Neuronal stem cell (in vitro differentiated cells): Measurements from ENCODE around the gene IFT25.
"Not testable (repeated sequence)": the region's sequence is repeated elsewhere in the genome, so short reads cannot be mapped to it uniquely, and the experiment has no call there.

ENCODE experiments used
- DNase-seq: peaks from one replicate; pipeline ENCODE4 v3.0.0-alpha.2; 2013; ENCODE audit warnings: low spot score
- H2AFZ ChIP-seq: one replicate; pipeline ENCODE4 v1.6.1; 2013; ENCODE audit warnings: mild to moderate bottlenecking, low read length, inconsistent platforms
- H2AK5ac ChIP-seq: 2 replicates; pipeline ENCODE4 v1.6.1; 2013; ENCODE audit warnings: low read depth, mild to moderate bottlenecking, inconsistent platforms, low read length, moderate library complexity, mixed read lengths
- H2BK120ac ChIP-seq: 2 replicates; pipeline ENCODE4 v1.6.1; 2013; ENCODE audit warnings: low read depth, mild to moderate bottlenecking, inconsistent platforms, low read length, moderate library complexity, mixed read lengths
- H2BK12ac ChIP-seq: one replicate; pipeline ENCODE4 v1.6.1; 2013; ENCODE audit warnings: low read length, inconsistent platforms
- H2BK15ac ChIP-seq: 2 replicates; pipeline ENCODE4 v1.6.1; 2013; ENCODE audit warnings: mild to moderate bottlenecking, low read length, inconsistent platforms, mixed read lengths
- H2BK5ac ChIP-seq: one replicate; pipeline ENCODE4 v1.6.1; 2013; ENCODE audit warnings: inconsistent platforms, mild to moderate bottlenecking, low read length, moderate library complexity
- H3K14ac ChIP-seq: one replicate; pipeline ENCODE4 v1.6.1; 2013; ENCODE audit warnings: low read length, inconsistent platforms
- H3K18ac ChIP-seq: 2 replicates; pipeline ENCODE4 v1.6.1; 2013; ENCODE audit warnings: low read length, inconsistent platforms
- H3K23ac ChIP-seq: 2 replicates; pipeline ENCODE4 v1.6.1; 2013; ENCODE audit warnings: low read depth, mild to moderate bottlenecking, mixed read lengths, low read length, inconsistent platforms; ENCODE audit not compliant: poor library complexity
- H3K27ac ChIP-seq: replicated peaks from 3 replicates; pipeline ENCODE4 v1.5.1; 2013; ENCODE audit warnings: low read length, inconsistent platforms
- H3K27me3 ChIP-seq, 3 experiments: 2 replicates each; pipeline ENCODE4 v1.6.1; 2013; ENCODE audit warnings: low read length in 3 of 3, mild to moderate bottlenecking in 2 of 3, inconsistent platforms in 1 of 3, low read depth in 1 of 3, mixed read lengths in 1 of 3, moderate library complexity in 1 of 3; ENCODE audit not compliant: control insufficient read depth in 3 of 3, insufficient read depth in 3 of 3
- H3K36me3 ChIP-seq, 2 donors: replicated peaks in 1 of 2; 2 replicates each; pipeline ENCODE4 v1.6.1; 2013; ENCODE audit warnings: low read length in 2 of 2; ENCODE audit not compliant: control insufficient read depth in 2 of 2, insufficient read depth in 2 of 2
- H3K4ac ChIP-seq: 2 replicates; pipeline ENCODE4 v1.6.1; 2013; ENCODE audit warnings: inconsistent platforms, mild to moderate bottlenecking, low read length, moderate library complexity
- H3K4me1 ChIP-seq, 2 donors: 1 replicate in 1 of 2; 2 replicates in 1 of 2; pipeline ENCODE4 v1.6.1; 2013; ENCODE audit warnings: low read length in 2 of 2, low read depth in 1 of 2; ENCODE audit not compliant: control insufficient read depth in 2 of 2, insufficient read depth in 1 of 2
- H3K4me2 ChIP-seq: one replicate; pipeline ENCODE4 v1.6.1; 2013; ENCODE audit warnings: mild to moderate bottlenecking, low read length, inconsistent platforms; ENCODE audit not compliant: insufficient read depth, poor library complexity, severe bottlenecking
- H3K4me3 ChIP-seq, 2 donors: 2 replicates each; pipeline ENCODE4 v1.5.1; 2013; ENCODE audit warnings: low read length in 2 of 2, mild to moderate bottlenecking in 2 of 2, inconsistent platforms in 1 of 2, moderate library complexity in 1 of 2
- H3K79me1 ChIP-seq: one replicate; pipeline ENCODE4 v1.6.1; 2013; ENCODE audit warnings: low read depth, mild to moderate bottlenecking, inconsistent platforms, low read length, moderate library complexity
- H3K9ac ChIP-seq: one replicate; pipeline ENCODE4 v1.6.1; 2013; ENCODE audit warnings: mild to moderate bottlenecking, low read depth, low read length, inconsistent platforms; ENCODE audit not compliant: poor library complexity
- H3K9me3 ChIP-seq, 2 donors: replicated peaks in 1 of 2; 2 replicates each; pipeline versions ENCODE3 to v1.6.1; 2013; ENCODE audit warnings: low read length in 2 of 2, mild to moderate bottlenecking in 2 of 2, inconsistent platforms in 1 of 2, low read depth in 1 of 2, mixed read lengths in 1 of 2, moderate library complexity in 1 of 2; ENCODE audit not compliant: control insufficient read depth in 2 of 2, insufficient read depth in 1 of 2
- H4K8ac ChIP-seq: one replicate; pipeline ENCODE4 v1.6.1; 2013; ENCODE audit warnings: low read depth, mild to moderate bottlenecking, inconsistent platforms, low read length, moderate library complexity
- H4K91ac ChIP-seq: one replicate; pipeline ENCODE4 v1.6.1; 2013; ENCODE audit warnings: low read length, low read depth, mild to moderate bottlenecking, inconsistent platforms; ENCODE audit not compliant: poor library complexity
- WGBS, 2 donors: extraction: QIAGEN DNeasy Blood & Tissue Kit; methylation state at CpG; one replicate each; pipeline ENCODE4 v1.1.7; 2013; ENCODE audit warnings: missing lambda C conversion rate in 2 of 2, mixed read lengths in 1 of 2; ENCODE audit not compliant: insufficient read length in 2 of 2, insufficient replicate concordance in 1 of 2; ENCODE audit errors: extremely low coverage in 2 of 2; 5-methylcytosine and 5-hydroxymethylcytosine counted together

The IFT25 gene

GRCh38 chr1:53889304-53890298 lies 55.9 kb downstream of the IFT25 start, which contains the start of gene YIPF1:
Gene YIPF1 (minus strand): TSS chr1:53889797. CDS start chr1:53888937, 860 bp downstream.
- H3K4me1 ChIP-seq = peaks cover 2 to 4% of the 10 kb centered on the region in 2 donors
- peaks cover 0 to 33% of the 10 kb centered on the region in 2 donors for H3K36me3 ChIP-seq
- no peaks in the 10 kb centered on the region for H3K9me3 ChIP-seq
- H2BK120ac ChIP-seq = no peak within 1 kb of the TSS
- H3K14ac ChIP-seq = peak within 1 kb of the TSS; percentile 10
- H3K9ac ChIP-seq = peak within 1 kb of the TSS; percentile 79
- H2BK15ac ChIP-seq = no peak within 1 kb of the TSS
- H3K27ac ChIP-seq = no peak within 1 kb of the TSS
- H4K8ac ChIP-seq = no peak within 1 kb of the TSS
- no peaks in the 10 kb centered on the region for H3K27me3 ChIP-seq
- peak within 1 kb of the TSS; percentile 81 for H3K18ac ChIP-seq
- H2AK5ac ChIP-seq = no peak within 1 kb of the TSS
- no peak within 1 kb of the TSS for H2BK12ac ChIP-seq
- no peak within 1 kb of the TSS for H3K4ac ChIP-seq
- H4K91ac ChIP-seq = no peak within 1 kb of the TSS
- peak within 1 kb of the TSS; percentile 82 to 99 for H3K4me3 ChIP-seq
- peak within 1 kb of the TSS; percentile 95 for H2AFZ ChIP-seq
- peaks cover 2% of the 10 kb centered on the region for H3K79me1 ChIP-seq
- H3K4me2 ChIP-seq = peak within 1 kb of the TSS; percentile 68
- no CpG with 5 or more reads among the region's 62 CpGs for WGBS, 2 donors
- peak within 1 kb of the TSS; percentile 32 for H3K23ac ChIP-seq
- peak within 1 kb of the TSS; percentile 66 for H2BK5ac ChIP-seq
- DNase-seq = peak; percentile 67

GRCh38 chr1:53888681-53889080 lies 56.8 kb downstream of the IFT25 start:
- Histone ChIP-seq H3K4me3 (peak overlapping the region in 1 of 2 donors; percentile 82), H2BK5ac (no peak overlapping the region), H3K14ac (no peak overlapping the region), H2AFZ (no peak overlapping the region), H3K79me1 (peaks cover 2% of the 10 kb centered on the region), H3K9ac (no peak overlapping the region), H3K18ac (no peak overlapping the region), H4K8ac (no peak overlapping the region), H3K9me3 (no peaks in the 10 kb centered on the region), H2AK5ac (no peak overlapping the region), H3K4ac (no peak overlapping the region), H2BK12ac (no peak overlapping the region), H3K27me3 (no peaks in the 10 kb centered on the region), H3K4me1 (peaks cover 2% of the 10 kb centered on the region in 2 donors), H3K23ac (no peak overlapping the region), H2BK15ac (no peak overlapping the region), H2BK120ac (no peak overlapping the region), H3K36me3 (peaks cover 0 to 41% of the 10 kb centered on the region in 2 donors), H3K4me2 (no peak overlapping the region), H3K27ac (no peak overlapping the region), H4K91ac (no peak overlapping the region)
- WGBS, 2 donors = no CpG with 5 or more reads among the region's 2 CpGs
- no peak for DNase-seq

DNA sequence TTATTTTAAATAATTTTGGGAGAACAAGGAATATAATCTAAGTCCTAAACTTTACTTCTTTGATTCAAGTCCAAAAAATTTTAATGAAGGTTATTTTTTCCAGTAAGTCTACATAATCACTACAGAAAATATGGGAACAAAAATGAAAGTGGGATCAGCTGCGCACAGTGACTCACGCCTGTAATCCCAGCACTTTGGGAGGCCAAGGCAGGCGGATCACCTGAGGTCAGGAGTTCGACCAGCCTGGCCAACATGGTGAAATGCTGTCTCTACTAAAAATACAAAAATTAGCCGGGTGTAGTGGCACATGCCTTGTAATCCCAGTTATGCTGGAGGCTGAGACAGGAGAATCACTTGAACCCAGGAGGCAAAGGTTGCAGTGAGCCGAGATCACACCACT lies 61.9 kb downstream of the IFT25 start:
- H3K4me2 ChIP-seq, H2AK5ac ChIP-seq, H3K18ac ChIP-seq, H4K8ac ChIP-seq, H3K4ac ChIP-seq, H3K9me3 ChIP-seq, H3K79me1 ChIP-seq, H3K27ac ChIP-seq, DNase-seq, H2BK120ac ChIP-seq, H3K23ac ChIP-seq, H3K27me3 ChIP-seq, H2BK12ac ChIP-seq, H3K14ac ChIP-seq, H2AFZ ChIP-seq, H2BK15ac ChIP-seq, H4K91ac ChIP-seq, H3K9ac ChIP-seq, H3K4me3 ChIP-seq, H3K4me1 ChIP-seq, H2BK5ac ChIP-seq: not testable (repeated sequence)
- peaks cover 2 to 66% of the 10 kb centered on the region in 2 donors for H3K36me3 ChIP-seq
- WGBS, 2 donors = no CpG with 5 or more reads among the region's 6 CpGs

DNA sequence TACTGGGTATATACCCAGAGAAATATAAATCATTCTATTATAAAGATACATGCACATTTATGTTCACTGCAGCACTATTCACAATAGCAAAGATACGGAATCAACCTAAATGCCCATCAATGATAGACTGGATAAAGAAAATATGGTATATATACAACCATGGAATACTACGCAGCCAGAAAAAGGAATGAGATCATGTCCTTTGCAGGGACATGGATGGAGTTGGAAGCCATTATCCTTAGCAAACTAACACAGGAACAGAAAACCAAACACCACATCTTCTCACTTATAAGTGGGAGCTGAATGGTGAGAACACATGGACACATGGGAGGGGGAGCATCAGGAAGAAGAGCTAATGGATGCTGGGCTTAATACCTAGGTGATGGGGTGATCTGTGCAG lies 63.6 kb downstream of the IFT25 start:
- not testable (repeated sequence) for H4K91ac ChIP-seq, H2BK5ac ChIP-seq, H3K4me1 ChIP-seq, H3K27ac ChIP-seq, H3K9me3 ChIP-seq, H3K9ac ChIP-seq, H2AK5ac ChIP-seq, H3K14ac ChIP-seq, H3K4ac ChIP-seq, H3K79me1 ChIP-seq, H2AFZ ChIP-seq, DNase-seq, H3K18ac ChIP-seq, H3K27me3 ChIP-seq, H3K4me3 ChIP-seq, H4K8ac ChIP-seq, H3K23ac ChIP-seq, H2BK12ac ChIP-seq, H3K4me2 ChIP-seq, H2BK15ac ChIP-seq, H2BK120ac ChIP-seq
- H3K36me3 ChIP-seq = peaks cover 2 to 70% of the 10 kb centered on the region in 2 donors
- no CpG with 5 or more reads among the region's 2 CpGs for WGBS, 2 donors
